Measurements from ENCODE around the gene RANBP3.

Gene RANBP3

DNA sequence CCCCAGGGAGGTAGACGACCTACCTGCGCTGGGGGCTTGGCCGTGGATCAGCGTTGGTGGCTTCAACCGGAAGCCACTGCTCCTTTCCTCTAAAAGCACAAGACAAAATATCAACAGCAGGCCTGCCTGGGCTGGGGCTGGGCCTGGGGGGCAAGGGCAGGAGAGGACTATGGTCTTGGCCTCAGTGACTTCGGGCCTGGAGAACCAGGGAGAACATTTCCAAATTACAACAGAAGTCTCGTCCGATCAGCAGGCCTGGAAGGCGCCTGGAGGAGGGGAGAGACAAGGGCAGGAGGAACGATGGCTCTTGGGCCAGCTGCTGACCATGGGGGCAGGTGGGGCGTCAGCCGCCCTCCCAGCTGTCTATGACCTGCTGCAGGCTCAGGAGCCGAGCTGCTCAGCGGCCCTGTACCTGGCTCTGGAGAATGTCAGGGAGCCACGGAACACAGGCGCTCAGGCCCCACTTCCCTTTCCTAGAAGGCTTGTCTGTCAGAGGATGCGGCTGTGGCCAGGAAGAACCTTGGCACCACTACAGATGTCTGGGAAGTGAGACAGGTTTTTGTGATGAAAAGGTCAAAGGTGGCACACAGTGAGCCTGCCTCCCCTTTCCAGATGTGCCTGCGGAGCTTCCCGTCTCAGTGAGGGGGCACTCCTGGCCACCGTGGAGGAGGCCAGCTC is 44.4 kb downstream of the RANBP3 start:
- Histone ChIP-seq H3K14ac (ENCODE audit: low read length) (no peak overlapping the region), H3K23ac (ENCODE audit: low read length) (no peak overlapping the region), H2AK5ac (ENCODE audit: low read length) (no peak overlapping the region), H3K4me2 (ENCODE audit: low read length) (peak overlapping the region; percentile 30), H2BK120ac (ENCODE audit: insufficient read depth, low read length, poor library complexity) (peak overlapping the region; percentile 6), H3K4me1 (ENCODE audit: control insufficient read depth in 1 of 2, insufficient read depth in 2 of 2, low read length in 2 of 2) (peaks cover 24 to 26% of the 10 kb centered on the region in 2 experiments), H3K27me3 (ENCODE audit: insufficient read depth, low read length) (no peaks in the 10 kb centered on the region), H4K12ac (ENCODE audit: low read depth, low read length) (no peak overlapping the region), H3K79me2 (ENCODE audit: control insufficient read depth, insufficient read depth, low read length, poor library complexity) (no peaks in the 10 kb centered on the region), H3K9ac (ENCODE audit: low read length) (no peak overlapping the region), H4K91ac (ENCODE audit: low read depth, low read length) (peak overlapping the region; percentile 16), H2BK12ac (ENCODE audit: low read length) (no peak overlapping the region), H3K27ac (ENCODE audit: low read depth, low read length) (peak overlapping the region; percentile 20), H2BK5ac (ENCODE audit: low read depth, low read length, poor library complexity) (peak overlapping the region; percentile 22), H4K8ac (ENCODE audit: low read depth, low read length) (no peak overlapping the region), H3K18ac (ENCODE audit: low read length) (peak overlapping the region; percentile 68), H2AFZ (ENCODE audit: insufficient read depth, low read length, poor library complexity) (no peak overlapping the region), H3K9me3 (ENCODE audit: insufficient read depth, low read depth, low read length) (peaks cover 4% of the 10 kb centered on the region), H3K4ac (ENCODE audit: low read depth, low read length) (no peak overlapping the region), H3K79me1 (ENCODE audit: low read length) (peaks cover 6% of the 10 kb centered on the region), H3K4me3 (ENCODE audit: low read depth, low read length) (no peak overlapping the region), H3K36me3 (ENCODE audit: control insufficient read depth in 1 of 2, insufficient read depth in 2 of 2, low read length in 2 of 2) (peaks cover 53 to 68% of the 10 kb centered on the region in 2 experiments)
- WGBS (ENCODE audit: extremely low coverage, insufficient coverage, insufficient read length): no CpG with 5 or more reads among the region's 20 CpGs
- DNase-seq: no peak

DNA sequence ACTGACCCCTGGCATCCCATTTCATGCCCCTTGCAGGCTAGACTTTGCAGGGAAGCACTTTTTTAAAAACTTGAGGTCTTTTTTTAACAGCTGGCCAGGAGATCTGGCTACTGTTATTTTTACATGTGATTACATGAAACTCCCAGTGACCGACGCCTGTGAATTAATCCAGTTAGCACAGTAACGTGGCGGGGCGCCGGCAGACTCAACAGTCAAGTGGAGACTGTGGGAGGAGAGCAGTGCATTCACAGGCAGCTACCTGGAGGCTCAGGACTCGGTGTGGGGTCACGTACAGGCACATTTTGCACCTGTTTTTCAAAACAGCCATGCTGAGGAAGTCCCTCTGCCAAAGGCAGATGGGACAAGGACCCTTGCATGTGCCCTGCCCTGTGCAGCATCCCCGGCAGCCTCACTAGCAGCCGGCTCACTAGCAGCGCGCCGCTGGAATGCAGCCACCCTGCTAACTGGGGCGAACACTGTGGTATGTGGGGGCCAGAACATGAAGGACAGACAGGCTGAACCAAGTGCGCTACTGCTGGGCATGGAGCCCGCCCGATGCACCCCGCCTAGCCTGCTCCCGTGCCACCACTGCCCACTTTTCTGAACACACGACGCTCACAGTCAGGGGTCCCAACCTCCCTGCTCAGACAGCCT is 45.2 kb downstream of the RANBP3 start:
- Histone ChIP-seq H2AK5ac (ENCODE audit: low read length) (no peak overlapping the region), H4K8ac (ENCODE audit: low read depth, low read length) (no peak overlapping the region), H2BK5ac (ENCODE audit: low read depth, low read length, poor library complexity) (no peak overlapping the region), H3K4ac (ENCODE audit: low read depth, low read length) (peak overlapping the region; percentile 34), H2BK12ac (ENCODE audit: low read length) (no peak overlapping the region), H3K9me3 (ENCODE audit: insufficient read depth, low read depth, low read length) (peaks cover 4% of the 10 kb centered on the region), H3K79me2 (ENCODE audit: control insufficient read depth, insufficient read depth, low read length, poor library complexity) (no peaks in the 10 kb centered on the region), H3K36me3 (ENCODE audit: control insufficient read depth in 1 of 2, insufficient read depth in 2 of 2, low read length in 2 of 2) (peaks cover 58 to 74% of the 10 kb centered on the region in 2 experiments), H2BK120ac (ENCODE audit: insufficient read depth, low read length, poor library complexity) (peak overlapping the region; percentile 12), H3K4me2 (ENCODE audit: low read length) (no peak overlapping the region), H4K12ac (ENCODE audit: low read depth, low read length) (no peak overlapping the region), H3K18ac (ENCODE audit: low read length) (peak overlapping the region; percentile 68), H3K4me3 (ENCODE audit: low read depth, low read length) (no peak overlapping the region), H3K23ac (ENCODE audit: low read length) (no peak overlapping the region), H2AFZ (ENCODE audit: insufficient read depth, low read length, poor library complexity) (no peak overlapping the region), H3K27me3 (ENCODE audit: insufficient read depth, low read length) (no peaks in the 10 kb centered on the region), H3K27ac (ENCODE audit: low read depth, low read length) (no peak overlapping the region), H3K4me1 (ENCODE audit: control insufficient read depth in 1 of 2, insufficient read depth in 2 of 2, low read length in 2 of 2) (peaks cover 24 to 26% of the 10 kb centered on the region in 2 experiments), H3K14ac (ENCODE audit: low read length) (peak overlapping the region; percentile 11), H4K91ac (ENCODE audit: low read depth, low read length) (no peak overlapping the region), H3K9ac (ENCODE audit: low read length) (no peak overlapping the region), H3K79me1 (ENCODE audit: low read length) (peaks cover 6% of the 10 kb centered on the region)
- DNase-seq: no peak
- WGBS (ENCODE audit: extremely low coverage, insufficient coverage, insufficient read length): no CpG with 5 or more reads among the region's 21 CpGs

DNA sequence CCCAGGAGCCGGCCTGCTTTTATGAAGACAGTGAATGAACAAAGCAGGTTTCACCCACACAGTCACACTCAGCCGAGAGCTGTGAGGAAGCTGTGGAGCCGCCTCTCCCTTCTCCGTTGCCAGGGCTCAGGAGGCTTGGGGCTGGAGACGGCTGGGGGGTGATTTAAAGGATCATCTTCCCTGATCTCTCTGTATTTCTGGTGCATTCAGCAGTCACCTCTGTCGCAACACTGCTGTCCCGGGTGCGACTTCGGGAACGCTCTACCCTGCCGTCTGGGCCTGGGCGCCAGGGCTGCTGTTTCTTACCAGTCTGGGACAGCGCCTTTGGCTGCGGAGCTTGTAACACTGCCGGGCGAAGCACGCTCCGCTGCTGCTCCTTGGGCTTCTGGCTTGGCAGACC is 45.8 kb downstream of the RANBP3 start:
- Histone ChIP-seq H3K14ac (ENCODE audit: low read length) (no peak overlapping the region), H3K4ac (ENCODE audit: low read depth, low read length) (no peak overlapping the region), H3K79me2 (ENCODE audit: control insufficient read depth, insufficient read depth, low read length, poor library complexity) (no peaks in the 10 kb centered on the region), H2BK12ac (ENCODE audit: low read length) (no peak overlapping the region), H3K4me2 (ENCODE audit: low read length) (no peak overlapping the region), H3K79me1 (ENCODE audit: low read length) (peaks cover 6% of the 10 kb centered on the region), H2BK120ac (ENCODE audit: insufficient read depth, low read length, poor library complexity) (no peak overlapping the region), H3K4me3 (ENCODE audit: low read depth, low read length) (no peak overlapping the region), H3K36me3 (ENCODE audit: control insufficient read depth in 1 of 2, insufficient read depth in 2 of 2, low read length in 2 of 2) (peaks cover 60 to 74% of the 10 kb centered on the region in 2 experiments), H2AFZ (ENCODE audit: insufficient read depth, low read length, poor library complexity) (no peak overlapping the region), H3K9me3 (ENCODE audit: insufficient read depth, low read depth, low read length) (peaks cover 4% of the 10 kb centered on the region), H2BK5ac (ENCODE audit: low read depth, low read length, poor library complexity) (no peak overlapping the region), H4K12ac (ENCODE audit: low read depth, low read length) (no peak overlapping the region), H2AK5ac (ENCODE audit: low read length) (no peak overlapping the region), H3K18ac (ENCODE audit: low read length) (no peak overlapping the region), H3K9ac (ENCODE audit: low read length) (no peak overlapping the region), H3K23ac (ENCODE audit: low read length) (no peak overlapping the region), H4K8ac (ENCODE audit: low read depth, low read length) (no peak overlapping the region), H3K27me3 (ENCODE audit: insufficient read depth, low read length) (no peaks in the 10 kb centered on the region), H3K27ac (ENCODE audit: low read depth, low read length) (no peak overlapping the region), H4K91ac (ENCODE audit: low read depth, low read length) (no peak overlapping the region), H3K4me1 (ENCODE audit: control insufficient read depth in 1 of 2, insufficient read depth in 2 of 2, low read length in 2 of 2) (peaks cover 24 to 26% of the 10 kb centered on the region in 2 experiments)
- no peak for DNase-seq
- WGBS (ENCODE audit: extremely low coverage, insufficient coverage, insufficient read length): no CpG with 5 or more reads among the region's 18 CpGs

DNA sequence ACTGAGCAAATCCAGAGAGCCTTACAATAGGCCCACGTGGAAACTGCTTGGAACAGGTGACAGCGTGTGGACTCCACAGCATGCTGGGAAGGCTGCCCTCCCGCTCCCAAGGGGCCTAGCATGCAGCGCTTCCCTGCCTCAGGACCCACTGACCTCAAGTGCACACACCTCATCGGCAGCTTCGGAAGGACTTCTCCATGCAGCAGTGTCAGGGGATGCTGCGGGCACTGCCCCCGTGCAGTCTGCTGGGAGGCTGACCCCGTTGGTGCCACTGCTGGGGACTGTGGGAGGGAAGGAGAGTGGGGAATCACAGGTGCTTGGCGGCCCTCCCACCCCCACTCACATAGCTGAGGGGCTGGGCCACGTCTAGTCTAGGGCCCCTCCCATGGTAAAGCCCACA is 46.7 kb downstream of the RANBP3 start:
- Histone ChIP-seq H3K4ac (ENCODE audit: low read depth, low read length) (no peak overlapping the region), H2AK5ac (ENCODE audit: low read length) (no peak overlapping the region), H2BK120ac (ENCODE audit: insufficient read depth, low read length, poor library complexity) (no peak overlapping the region), H2BK5ac (ENCODE audit: low read depth, low read length, poor library complexity) (no peak overlapping the region), H3K4me1 (ENCODE audit: control insufficient read depth in 1 of 2, insufficient read depth in 2 of 2, low read length in 2 of 2) (peaks cover 24 to 26% of the 10 kb centered on the region in 2 experiments), H3K27ac (ENCODE audit: low read depth, low read length) (no peak overlapping the region), H4K8ac (ENCODE audit: low read depth, low read length) (no peak overlapping the region), H3K18ac (ENCODE audit: low read length) (no peak overlapping the region), H3K23ac (ENCODE audit: low read length) (no peak overlapping the region), H3K79me1 (ENCODE audit: low read length) (peaks cover 6% of the 10 kb centered on the region), H2BK12ac (ENCODE audit: low read length) (no peak overlapping the region), H2AFZ (ENCODE audit: insufficient read depth, low read length, poor library complexity) (no peak overlapping the region), H3K79me2 (ENCODE audit: control insufficient read depth, insufficient read depth, low read length, poor library complexity) (no peaks in the 10 kb centered on the region), H3K14ac (ENCODE audit: low read length) (no peak overlapping the region), H3K27me3 (ENCODE audit: insufficient read depth, low read length) (no peaks in the 10 kb centered on the region), H3K9ac (ENCODE audit: low read length) (no peak overlapping the region), H3K4me2 (ENCODE audit: low read length) (no peak overlapping the region), H3K9me3 (ENCODE audit: insufficient read depth, low read depth, low read length) (peaks cover 4% of the 10 kb centered on the region), H3K36me3 (ENCODE audit: control insufficient read depth in 1 of 2, insufficient read depth in 2 of 2, low read length in 2 of 2) (peaks cover 65 to 75% of the 10 kb centered on the region in 2 experiments), H3K4me3 (ENCODE audit: low read depth, low read length) (no peak overlapping the region), H4K91ac (ENCODE audit: low read depth, low read length) (no peak overlapping the region), H4K12ac (ENCODE audit: low read depth, low read length) (no peak overlapping the region)
- no peak for DNase-seq
- WGBS (ENCODE audit: extremely low coverage, insufficient coverage, insufficient read length): no CpG with 5 or more reads among the region's 11 CpGs

All from trophoblast cell (in vitro differentiated cells and primary cell).